Stomach (tissue), 4 donors: Measurements from ENCODE around the gene KIR2DL4.
"Not testable (repeated sequence)": the region's sequence is repeated elsewhere in the genome, so short reads cannot be mapped to it uniquely, and the experiment has no call there.

Source experiments
- EP300 ChIP-seq: sonication (generic); formaldehyde crosslinking; IDR thresholded peaks from one replicate; pipeline ENCODE4 v1.6.1; 2017; ENCODE audit warnings: antibody characterized with exemption
- TF ChIP-seq, protein P1 (sequence below), 7 experiments: fragments of 450-650 bp in 4 of 7; fragments of 200-600 bp in 3 of 7; sonication (generic) in 3 of 7; IDR thresholded peaks; one replicate each; pipeline ENCODE4 v1.5.1; 2016 to 2019; ENCODE audit warnings: antibody characterized with exemption in 7 of 7, control low read depth in 2 of 7, mild to moderate bottlenecking in 1 of 7

DNA sequence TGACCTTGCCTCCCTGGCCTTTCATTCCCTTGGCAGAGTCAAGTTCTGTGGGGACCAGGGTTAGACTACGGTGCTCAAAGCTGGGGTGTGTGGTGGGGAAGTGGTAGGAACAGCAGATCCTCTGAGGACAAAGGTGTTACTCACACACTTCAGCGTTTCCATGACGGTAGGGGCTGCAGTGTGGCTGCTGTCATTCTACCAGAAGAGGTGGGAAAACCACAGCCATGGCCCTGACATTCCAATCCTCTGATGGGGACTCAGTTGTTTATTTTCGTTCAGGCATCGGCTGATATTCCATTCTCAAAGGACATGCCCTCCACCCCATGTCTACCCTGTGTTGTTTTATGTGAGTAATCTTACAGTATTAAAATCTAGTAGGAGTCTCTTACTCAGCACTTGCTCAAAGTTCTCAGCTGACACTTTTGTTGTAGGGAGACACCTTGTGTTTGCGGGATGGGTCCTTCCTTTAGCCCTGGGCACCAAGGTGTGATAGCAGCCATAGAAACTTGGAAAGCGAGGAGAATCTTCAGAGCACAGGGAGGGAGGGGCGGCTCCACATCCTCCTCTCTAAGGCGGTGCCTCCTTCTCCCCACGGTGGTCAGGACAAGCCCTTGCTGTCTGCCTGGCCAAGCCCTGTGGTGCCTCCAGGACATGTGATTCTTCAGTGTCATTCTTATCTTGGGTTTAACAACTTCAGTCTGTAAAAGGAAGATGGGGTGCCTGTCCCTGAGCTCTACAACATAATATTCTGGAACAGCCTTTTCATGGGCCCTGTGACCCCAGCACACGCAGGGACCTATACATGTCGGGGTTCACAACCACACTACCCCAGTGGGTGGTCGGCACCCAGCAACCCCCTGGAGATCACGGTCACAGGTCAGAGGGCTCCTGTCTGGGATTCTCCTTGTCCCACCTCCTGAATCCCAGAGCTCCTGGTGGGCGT, 32.1 kb upstream of the KIR2DL4 start:
- TF ChIP-seq, protein P1, sequence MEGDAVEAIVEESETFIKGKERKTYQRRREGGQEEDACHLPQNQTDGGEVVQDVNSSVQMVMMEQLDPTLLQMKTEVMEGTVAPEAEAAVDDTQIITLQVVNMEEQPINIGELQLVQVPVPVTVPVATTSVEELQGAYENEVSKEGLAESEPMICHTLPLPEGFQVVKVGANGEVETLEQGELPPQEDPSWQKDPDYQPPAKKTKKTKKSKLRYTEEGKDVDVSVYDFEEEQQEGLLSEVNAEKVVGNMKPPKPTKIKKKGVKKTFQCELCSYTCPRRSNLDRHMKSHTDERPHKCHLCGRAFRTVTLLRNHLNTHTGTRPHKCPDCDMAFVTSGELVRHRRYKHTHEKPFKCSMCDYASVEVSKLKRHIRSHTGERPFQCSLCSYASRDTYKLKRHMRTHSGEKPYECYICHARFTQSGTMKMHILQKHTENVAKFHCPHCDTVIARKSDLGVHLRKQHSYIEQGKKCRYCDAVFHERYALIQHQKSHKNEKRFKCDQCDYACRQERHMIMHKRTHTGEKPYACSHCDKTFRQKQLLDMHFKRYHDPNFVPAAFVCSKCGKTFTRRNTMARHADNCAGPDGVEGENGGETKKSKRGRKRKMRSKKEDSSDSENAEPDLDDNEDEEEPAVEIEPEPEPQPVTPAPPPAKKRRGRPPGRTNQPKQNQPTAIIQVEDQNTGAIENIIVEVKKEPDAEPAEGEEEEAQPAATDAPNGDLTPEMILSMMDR (IDR thresholded peaks at IDR 0.05): not testable (repeated sequence)
- TF ChIP-seq EP300: not testable (repeated sequence)
